ENCODE results near the gene DAZ2. TPM values are rescaled to one million over a fixed set of nuclear protein-coding genes. Genes with fewer than 3 reads are reported as not detected.
"Not testable (repeated sequence)": the region's sequence is repeated elsewhere in the genome, so short reads cannot be mapped to it uniquely, and the experiment has no call there.

Gene DAZ2
- total RNA-seq (1 to 10 TPM in 1 of 5 donors, not detected in 4; 2.9 TPM), polyA plus RNA-seq (1 to 10 TPM in 1 of 3 donors, under 1 TPM in 1, not detected in 1; 0.33 to 2.0 TPM)
- long read RNA-seq, donor 1, result 0 reads
- long read RNA-seq, donor 2, result 0 reads
- long read RNA-seq, donor 3, result 0 reads
- long read RNA-seq, donor 4, result 0 reads
- long read RNA-seq, donor 5, result 0 reads
- long read RNA-seq, donor 6, result 0 reads
- long read RNA-seq, donor 7, result 0 reads
- long read RNA-seq, donor 8, result 0 reads
- long read RNA-seq, donor 9, result 0 reads
- long read RNA-seq, donor 10, result 0 reads

DNA sequence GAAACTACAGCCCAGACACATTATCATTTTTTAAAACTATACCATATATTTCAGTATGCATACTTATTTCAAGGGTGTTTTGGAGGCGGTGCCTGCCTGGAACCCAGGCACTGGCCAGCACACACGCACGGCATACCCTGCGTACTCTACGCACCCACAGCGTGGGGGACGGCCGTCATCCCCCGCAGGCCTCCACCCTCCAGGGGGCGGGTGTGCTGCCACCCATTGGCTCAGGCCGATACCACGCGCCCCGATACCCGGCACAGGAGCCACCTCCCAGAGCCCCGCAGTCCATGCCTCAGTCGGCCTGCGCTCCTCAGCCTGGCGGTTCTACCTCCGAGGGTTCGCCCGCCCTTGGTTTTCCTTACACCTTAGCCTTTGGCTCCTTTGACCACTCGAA is at the start of gene DAZ2:
DAZ2 (plus strand) TSS at position 301 of the 400 bp plus-strand sequence. CDS start 208 bp downstream, outside the sequence.
- H3K27ac ChIP-seq; H3K27me3 ChIP-seq; H3K4me3 ChIP-seq; H3K4me1 ChIP-seq; H3K9me3 ChIP-seq; H3K36me3 ChIP-seq; DNase-seq; intact Hi-C loops (cut with DNase I; ENCODE audit: low total_unique reads): not testable (repeated sequence)
- WGBS, 5 donors, result no CpG with 5 or more reads among the region's 23 CpGs

DNA sequence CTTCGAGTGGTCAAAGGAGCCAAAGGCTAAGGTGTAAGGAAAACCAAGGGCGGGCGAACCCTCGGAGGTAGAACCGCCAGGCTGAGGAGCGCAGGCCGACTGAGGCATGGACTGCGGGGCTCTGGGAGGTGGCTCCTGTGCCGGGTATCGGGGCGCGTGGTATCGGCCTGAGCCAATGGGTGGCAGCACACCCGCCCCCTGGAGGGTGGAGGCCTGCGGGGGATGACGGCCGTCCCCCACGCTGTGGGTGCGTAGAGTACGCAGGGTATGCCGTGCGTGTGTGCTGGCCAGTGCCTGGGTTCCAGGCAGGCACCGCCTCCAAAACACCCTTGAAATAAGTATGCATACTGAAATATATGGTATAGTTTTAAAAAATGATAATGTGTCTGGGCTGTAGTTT is 20.4 kb upstream of the DAZ2 start, which contains the start of gene DAZ1:
DAZ1 (minus strand) TSS at position 101 of the 400 bp plus-strand sequence. CDS start 208 bp downstream, outside the sequence.
- H3K27ac ChIP-seq; H3K4me3 ChIP-seq; H3K36me3 ChIP-seq; intact Hi-C loops (cut with DNase I; ENCODE audit: low total_unique reads); H3K9me3 ChIP-seq; H3K4me1 ChIP-seq; DNase-seq; H3K27me3 ChIP-seq: not testable (repeated sequence)
- no CpG with 5 or more reads among the region's 23 CpGs for WGBS, 5 donors

GRCh38 chrY:23207455-23207854 is 11.9 kb upstream of the DAZ2 start:
- H3K4me3 ChIP-seq; H3K27me3 ChIP-seq; intact Hi-C loops (cut with DNase I; ENCODE audit: low total_unique reads); H3K4me1 ChIP-seq; DNase-seq; H3K27ac ChIP-seq; H3K9me3 ChIP-seq; H3K36me3 ChIP-seq: not testable (repeated sequence)
- WGBS, 5 donors, result no CpG with 5 or more reads among the region's 4 CpGs

DNA sequence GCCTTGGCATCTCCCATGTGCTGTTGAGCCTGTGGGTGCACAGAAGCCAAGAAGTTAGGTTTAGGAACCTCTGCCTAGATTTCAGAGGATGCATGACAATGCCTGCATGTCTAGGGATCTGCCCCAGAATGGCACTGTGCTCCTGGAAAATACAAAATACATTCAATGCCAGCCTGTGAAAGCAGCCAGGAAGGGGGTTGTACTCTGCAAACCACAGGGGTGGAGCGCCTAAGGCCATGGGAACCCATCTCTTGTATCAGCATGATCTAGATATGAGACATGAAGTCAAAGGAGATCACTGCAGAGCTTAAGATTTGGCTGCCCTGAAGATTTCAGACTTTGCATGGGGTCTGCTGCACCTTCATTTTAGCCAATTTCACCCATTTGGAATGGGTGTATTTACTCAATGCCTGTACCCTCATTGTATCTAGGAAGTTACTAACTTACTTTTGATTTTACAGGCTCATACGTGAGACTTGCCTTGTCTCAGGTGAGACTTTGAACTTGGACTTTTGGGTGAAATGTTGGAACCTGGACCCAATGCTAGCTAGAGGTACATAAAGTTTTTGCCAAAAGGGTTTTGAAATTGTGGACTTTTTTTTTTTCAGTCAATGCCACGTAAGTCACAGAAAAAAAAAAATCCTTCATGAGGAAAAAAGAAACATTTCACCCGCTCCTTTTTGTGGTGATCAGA is 9.4 kb upstream of the DAZ2 start:
- H3K9me3 ChIP-seq; H3K27ac ChIP-seq; intact Hi-C loops (cut with DNase I; ENCODE audit: low total_unique reads); DNase-seq; H3K4me3 ChIP-seq; H3K4me1 ChIP-seq; H3K27me3 ChIP-seq; H3K36me3 ChIP-seq: not testable (repeated sequence)
- WGBS, 5 donors, result no CpG with 5 or more reads among the region's 4 CpGs

DNA sequence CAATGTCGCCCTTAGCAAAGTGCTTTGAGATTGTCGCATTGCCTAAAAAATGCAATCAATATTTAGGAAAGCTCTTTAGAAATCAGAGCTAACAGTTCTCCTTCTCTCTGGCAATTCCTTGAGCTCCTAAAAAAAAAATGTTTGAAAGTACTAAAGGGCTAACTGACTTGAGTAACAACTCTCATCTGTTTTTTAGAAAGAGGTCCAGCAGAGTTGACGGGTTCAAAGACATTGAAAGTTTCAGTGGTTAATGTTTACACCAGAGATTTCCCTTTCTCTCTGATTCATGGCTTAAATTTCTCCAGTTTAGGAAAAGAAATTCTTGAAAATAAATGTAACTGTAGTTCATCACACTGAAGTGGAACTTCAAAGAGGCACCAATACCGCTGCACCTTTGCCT is 8.7 kb upstream of the DAZ2 start:
- H3K4me1 ChIP-seq; intact Hi-C loops (cut with DNase I; ENCODE audit: low total_unique reads); H3K27ac ChIP-seq; H3K36me3 ChIP-seq; H3K27me3 ChIP-seq; DNase-seq; H3K4me3 ChIP-seq; H3K9me3 ChIP-seq: not testable (repeated sequence)
- whole genome bisulfite sequencing, 5 donors, result no CpG with 5 or more reads among the region's 4 CpGs

Other genes starting within 250 kb of the DAZ2 start
- gene BPY2, start 235.3 kb upstream of the DAZ2 start, total RNA-seq, result not detected
- not detected for gene BPY2, start 235.3 kb upstream of the DAZ2 start, polyA plus RNA-seq
- gene DAZ1, start 20.5 kb upstream of the DAZ2 start, total RNA-seq, result 10 to 100 TPM in 1 of 5 donors, 1 to 10 TPM in 2, not detected in 2; 3.1 to 76.2 (median 4.0) TPM
- 10 to 100 TPM in 2 of 3 donors, not detected in 1; 10.3 to 48.0 TPM for gene DAZ1, start 20.5 kb upstream of the DAZ2 start, polyA plus RNA-seq